GM23248 (cell line): ENCODE results near the gene LRRC8E. TPM values are rescaled to one million over a fixed set of nuclear protein-coding genes. Genes with fewer than 3 reads are reported as not detected.

Source experiments
- DNase-seq: peaks from one replicate; pipeline ENCODE4 v3.0.0-alpha.2; 2015
- H2AFZ ChIP-seq: fragments of 200-600 bp; sonication (generic); 2 replicates; pipeline ENCODE4 v1.6.1; 2016; ENCODE audit warnings: antibody characterized with exemption
- H3F3A ChIP-seq: fragments of 200-600 bp; sonication (generic); 2 replicates; pipeline ENCODE4 v1.6.1; 2016; ENCODE audit warnings: mild to moderate bottlenecking, antibody characterized with exemption, mixed run types; ENCODE audit not compliant: insufficient read depth
- H3K27ac ChIP-seq: fragments of 200-600 bp; sonication (generic); 2 replicates; pipeline ENCODE4 v1.5.1; 2016; ENCODE audit warnings: mild to moderate bottlenecking
- H3K27me3 ChIP-seq: fragments of 200-600 bp; sonication (generic); replicated peaks from 2 replicates; pipeline ENCODE4 v1.6.1; 2016; ENCODE audit warnings: mild to moderate bottlenecking; ENCODE audit not compliant: insufficient read depth
- H3K36me3 ChIP-seq: fragments of 200-600 bp; sonication (generic); 2 replicates; pipeline ENCODE4 v1.6.1; 2016; ENCODE audit warnings: low read depth, mild to moderate bottlenecking
- H3K4me1 ChIP-seq: fragments of 200-600 bp; sonication (generic); 2 replicates; pipeline ENCODE4 v1.6.1; 2016; ENCODE audit warnings: mild to moderate bottlenecking; ENCODE audit not compliant: insufficient read depth
- H3K4me2 ChIP-seq: fragments of 200-600 bp; sonication (generic); one replicate; pipeline ENCODE4 v1.6.1; 2016; ENCODE audit warnings: mild to moderate bottlenecking; ENCODE audit not compliant: unreplicated experiment
- H3K4me3 ChIP-seq: fragments of 200-600 bp; sonication (generic); 2 replicates; pipeline ENCODE4 v1.5.1; 2016; ENCODE audit warnings: mild to moderate bottlenecking
- H3K79me2 ChIP-seq: fragments of 200-600 bp; sonication (generic); 2 replicates; pipeline ENCODE4 v1.6.1; 2016; ENCODE audit warnings: mild to moderate bottlenecking; ENCODE audit not compliant: insufficient read depth
- H3K9ac ChIP-seq: fragments of 200-600 bp; sonication (generic); 2 replicates; pipeline ENCODE4 v1.6.1; 2016; ENCODE audit warnings: mild to moderate bottlenecking
- H3K9me2 ChIP-seq: fragments of 200-600 bp; sonication (generic); 2 replicates; pipeline ENCODE4 v1.6.1; 2016; ENCODE audit warnings: mixed run types, mild to moderate bottlenecking, moderate library complexity; ENCODE audit not compliant: insufficient read depth
- H3K9me3 ChIP-seq: fragments of 200-600 bp; sonication (generic); one replicate; pipeline ENCODE4 v1.6.1; 2017; ENCODE audit warnings: low read depth
- H4K20me1 ChIP-seq: fragments of 200-600 bp; sonication (generic); 2 replicates; pipeline ENCODE4 v1.6.0; 2016; ENCODE audit not compliant: insufficient read depth
- EZH2 ChIP-seq: fragments of 200-600 bp; sonication (generic); IDR thresholded peaks from 2 replicates; pipeline ENCODE4 v1.6.1; 2018; ENCODE audit warnings: antibody characterized with exemption, mild to moderate bottlenecking; ENCODE audit not compliant: insufficient read depth, poor library complexity, severe bottlenecking
- EZH2phosphoT487 ChIP-seq: fragments of 200-600 bp; sonication (generic); IDR thresholded peaks from 2 replicates; pipeline ENCODE4 v1.6.1; 2018; ENCODE audit warnings: antibody characterized with exemption, moderate library complexity, mild to moderate bottlenecking, low read depth; ENCODE audit not compliant: insufficient read depth
- WGBS, 2 experiments: methylation state at CpG; one replicate each; pipeline ENCODE4 v1.1.6; 2015 to 2017; ENCODE audit warnings: low lambda C conversion rate in 2 of 2, low coverage in 1 of 2; ENCODE audit errors: missing lambda C conversion rate in 2 of 2; 5-methylcytosine and 5-hydroxymethylcytosine counted together
- in situ Hi-C: fragments of 300-500 bp; cut with MboI; formaldehyde crosslinking; loops from 2 replicates; pipeline ENCODE4 v1.15.0; 2020
- polyA plus RNA-seq: library from polyadenylated mRNA; unstranded; fragments of >200 nt; fragmentation: Nextera tagmentation; extraction: Ambion mirVana; gene quantifications from 2 replicates; pipeline ENCODE4 v1.2.1, GENCODE V29; 2016
- total RNA-seq: library from RNA; depleted of rRNA; stranded (reverse); fragments of >200 nt; shearing (Covaris generic); gene quantifications from 2 replicates; pipeline ENCODE4 v1.2.3, GENCODE V29; 2014

LRRC8E gene
- total and polyA plus RNA-seq, 2 experiments from 2014 or later: 3.6 to 3.7 TPM

DNA sequence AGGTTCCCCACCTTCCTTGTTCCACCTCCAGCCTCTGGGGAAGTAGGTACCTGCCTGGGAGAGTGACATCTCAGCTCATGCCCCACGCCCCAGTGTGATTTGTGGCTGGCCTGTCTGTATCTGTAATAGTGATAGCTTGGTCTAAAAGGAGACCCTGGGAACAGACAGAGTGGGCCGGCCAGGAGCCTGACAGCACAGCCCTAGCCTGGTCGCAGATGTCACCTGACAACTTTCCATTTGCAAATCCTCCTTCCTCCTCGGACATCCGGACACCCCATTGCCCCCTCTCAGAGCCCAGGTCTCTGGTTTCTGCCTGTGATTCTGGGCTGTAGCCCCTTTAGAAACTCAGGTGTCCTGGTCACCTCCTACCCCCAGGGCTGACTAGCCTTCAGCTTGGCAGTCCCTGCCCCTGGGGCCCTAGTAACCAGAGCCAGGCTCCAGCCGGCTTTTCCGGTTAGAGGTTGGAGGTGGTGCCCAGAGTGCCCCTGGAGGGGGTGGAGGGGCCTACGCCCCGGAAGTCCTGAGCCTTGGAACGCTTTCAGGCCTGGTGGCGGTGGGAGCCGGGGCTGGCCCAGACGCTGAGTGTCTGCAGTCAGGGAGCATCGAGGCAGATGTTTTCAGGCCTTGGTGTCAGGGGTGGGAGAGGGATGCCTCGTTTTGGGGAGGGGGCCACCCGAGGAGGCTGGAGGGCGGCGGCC lies 6.5 kb downstream of the LRRC8E start:
- 66% methylated on average over 17 to 18 of the region's 18 CpGs for WGBS, 2 experiments
- no peak for TF ChIP-seq EZH2phosphoT487
- no peak for TF ChIP-seq EZH2
- no peak for DNase-seq

DNA sequence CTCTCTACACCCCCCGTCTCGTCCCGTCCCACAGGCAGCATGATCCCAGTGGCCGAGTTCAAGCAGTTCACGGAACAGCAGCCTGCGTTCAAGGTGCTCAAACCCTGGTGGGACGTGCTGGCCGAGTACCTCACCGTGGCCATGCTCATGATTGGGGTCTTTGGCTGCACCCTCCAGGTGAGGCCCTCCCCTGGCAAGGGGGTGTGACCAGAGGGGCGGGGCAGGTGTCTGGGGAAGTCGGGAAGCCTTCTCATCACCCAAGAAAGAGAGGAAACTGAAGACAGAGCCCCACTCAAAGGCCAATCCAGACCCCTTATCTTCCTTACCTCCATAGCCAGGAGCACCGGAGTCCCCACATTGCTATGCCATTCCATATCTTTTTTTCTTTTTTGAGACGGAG lies 7.3 kb downstream of the LRRC8E start:
- Histone ChIP-seq H3K4me3 (no peak overlapping the region), H3K9ac (no peak overlapping the region), H3K9me3 (no peaks in the 10 kb centered on the region), H3K27me3 (no peaks in the 10 kb centered on the region), H3K36me3 (no peaks in the 10 kb centered on the region), H3K79me2 (no peaks in the 10 kb centered on the region), H2AFZ (no peak overlapping the region), H3K4me1 (no peaks in the 10 kb centered on the region), H3K27ac (no peak overlapping the region), H4K20me1 (no peaks in the 10 kb centered on the region), H3K4me2 (no peak overlapping the region), H3K9me2 (no peaks in the 10 kb centered on the region), H3F3A (no peaks in the 10 kb centered on the region)
- DNase-seq: no peak
- in situ Hi-C loops: no loop called here
- TF ChIP-seq EZH2: no peak
- no peak for TF ChIP-seq EZH2phosphoT487
- 85 to 90% methylated on average over 13 of the region's 13 CpGs for WGBS, 2 experiments

More for the DNA sequence above, 6.5 kb downstream of the LRRC8E start:
- Histone ChIP-seq H3K4me1 (no peaks in the 10 kb centered on the region), H3K4me3 (no peak overlapping the region), H3K79me2 (no peaks in the 10 kb centered on the region), H3K4me2 (no peak overlapping the region), H3K9me3 (no peaks in the 10 kb centered on the region), H4K20me1 (no peaks in the 10 kb centered on the region), H3K9me2 (no peaks in the 10 kb centered on the region), H2AFZ (no peak overlapping the region), H3K27me3 (no peaks in the 10 kb centered on the region), H3K9ac (no peak overlapping the region), H3F3A (no peaks in the 10 kb centered on the region), H3K36me3 (no peaks in the 10 kb centered on the region), H3K27ac (no peak overlapping the region)
- in situ Hi-C loops: no loop called here

DNA sequence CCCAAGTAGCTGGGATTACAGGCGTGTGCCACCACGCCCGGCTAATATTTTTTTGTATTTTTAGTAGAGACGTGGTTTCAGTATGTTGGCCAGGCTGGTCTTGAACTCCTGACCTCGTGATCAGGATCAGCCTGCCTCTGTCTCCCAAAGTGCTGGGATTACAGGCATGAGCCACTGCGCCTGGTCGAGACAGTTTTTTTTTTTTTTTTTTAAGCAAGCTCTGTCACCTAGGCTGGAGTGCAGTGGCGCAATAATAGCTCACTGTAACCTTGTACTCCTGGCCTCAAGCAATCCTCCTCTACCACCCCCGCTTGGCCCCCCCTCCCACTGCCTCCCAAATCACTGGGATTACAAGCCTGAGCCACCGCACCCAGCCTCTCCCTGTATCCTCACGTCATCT lies 9.0 kb downstream of the LRRC8E start:
- Histone ChIP-seq H3K4me3 (no peak overlapping the region), H3K9me3 (no peaks in the 10 kb centered on the region), H4K20me1 (no peaks in the 10 kb centered on the region), H3F3A (no peaks in the 10 kb centered on the region), H3K27me3 (no peaks in the 10 kb centered on the region), H3K9ac (no peak overlapping the region), H3K79me2 (0 out of 2 replicates have a peak, but pooled peaks cover 6% of the 10 kb centered on the region), H3K27ac (no peak overlapping the region), H3K9me2 (no peaks in the 10 kb centered on the region), H3K36me3 (no peaks in the 10 kb centered on the region), H3K4me1 (0 out of 2 replicates have a peak, but pooled peaks cover under 1% of the 10 kb centered on the region), H2AFZ (no peak overlapping the region), H3K4me2 (no peak overlapping the region)
- in situ Hi-C loops: no loop called here
- WGBS, 2 experiments: 92 to 95% methylated on average over 8 to 11 of the region's 11 CpGs
- TF ChIP-seq EZH2phosphoT487 (no peak), EZH2 (no peak)
- DNase-seq: no peak

DNA sequence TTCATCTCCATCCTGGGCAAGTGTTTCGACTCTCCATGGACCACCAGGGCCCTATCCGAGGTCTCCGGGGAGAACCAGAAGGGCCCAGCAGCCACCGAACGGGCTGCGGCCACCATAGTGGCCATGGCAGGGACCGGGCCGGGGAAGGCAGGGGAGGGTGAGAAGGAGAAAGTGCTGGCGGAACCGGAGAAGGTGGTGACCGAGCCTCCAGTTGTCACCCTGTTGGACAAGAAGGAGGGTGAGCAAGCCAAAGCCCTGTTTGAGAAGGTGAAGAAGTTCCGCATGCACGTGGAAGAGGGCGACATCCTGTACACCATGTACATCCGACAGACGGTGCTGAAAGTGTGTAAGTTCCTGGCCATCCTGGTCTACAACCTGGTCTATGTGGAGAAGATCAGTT lies 10.7 kb downstream of the LRRC8E start:
- Histone ChIP-seq H3K4me3 (no peak overlapping the region), H3F3A (no peaks in the 10 kb centered on the region), H3K9me2 (no peaks in the 10 kb centered on the region), H3K79me2 (0 out of 2 replicates have a peak, but pooled peaks cover 8% of the 10 kb centered on the region), H3K4me2 (no peak overlapping the region), H3K9me3 (no peaks in the 10 kb centered on the region), H3K9ac (no peak overlapping the region), H2AFZ (no peak overlapping the region), H3K27me3 (no peaks in the 10 kb centered on the region), H4K20me1 (no peaks in the 10 kb centered on the region), H3K27ac (no peak overlapping the region), H3K4me1 (0 out of 2 replicates have a peak, but pooled peaks cover 3% of the 10 kb centered on the region), H3K36me3 (no peaks in the 10 kb centered on the region)
- TF ChIP-seq EZH2phosphoT487: no peak
- TF ChIP-seq EZH2: no peak
- WGBS, 2 experiments: 96 to 98% methylated on average over 16 of the region's 16 CpGs
- in situ Hi-C loops: no loop called here
- no peak for DNase-seq
